GM10847 (cell line): Measurements from ENCODE around the gene NCAPD2.

ENCODE experiments used
- POLR2A ChIP-seq: IDR thresholded peaks from 2 replicates; pipeline ENCODE4 v1.6.1; 2011; ENCODE audit not compliant: insufficient read length; ENCODE audit errors: extremely low read depth

NCAPD2 gene

DNA sequence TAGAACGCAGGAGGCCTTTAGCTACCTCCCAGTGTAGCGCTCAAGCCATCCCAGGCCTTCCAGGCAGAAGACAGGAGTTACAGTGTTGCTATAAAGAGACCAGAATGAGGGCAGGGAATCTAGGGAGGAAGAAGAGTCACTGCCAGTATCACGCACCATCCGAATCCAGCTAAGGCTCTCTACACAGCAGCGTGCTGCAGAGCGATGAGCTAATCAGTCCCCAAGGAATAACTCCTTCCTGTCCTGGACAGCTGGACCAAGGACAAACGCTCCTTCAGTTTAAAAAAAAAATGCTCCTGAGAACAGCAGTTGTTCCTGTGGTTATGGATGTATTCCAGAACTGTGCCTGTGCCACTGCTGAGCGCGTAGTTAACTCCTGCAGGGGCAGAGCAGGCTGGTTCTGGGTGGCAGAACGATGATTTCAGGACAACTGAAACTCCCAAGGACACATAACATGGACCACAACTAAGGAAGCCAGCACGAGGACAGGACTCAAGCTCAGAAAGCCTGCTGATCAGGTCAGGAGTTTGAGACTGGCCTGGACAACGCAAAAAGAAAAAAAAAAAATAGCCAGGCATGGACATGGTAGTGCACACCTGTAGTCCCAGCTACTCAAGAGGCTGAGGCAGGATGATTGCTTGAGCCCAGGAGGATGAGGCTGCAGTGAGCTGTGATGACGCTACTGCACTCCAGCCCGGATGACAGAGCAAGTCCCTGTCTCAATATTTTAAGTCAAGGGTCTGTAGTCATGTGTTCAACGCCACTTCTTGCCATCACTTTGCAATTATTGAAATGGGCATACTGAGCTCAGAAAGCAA is 59.4 kb downstream of the NCAPD2 start:
- no peak for TF ChIP-seq POLR2A

DNA sequence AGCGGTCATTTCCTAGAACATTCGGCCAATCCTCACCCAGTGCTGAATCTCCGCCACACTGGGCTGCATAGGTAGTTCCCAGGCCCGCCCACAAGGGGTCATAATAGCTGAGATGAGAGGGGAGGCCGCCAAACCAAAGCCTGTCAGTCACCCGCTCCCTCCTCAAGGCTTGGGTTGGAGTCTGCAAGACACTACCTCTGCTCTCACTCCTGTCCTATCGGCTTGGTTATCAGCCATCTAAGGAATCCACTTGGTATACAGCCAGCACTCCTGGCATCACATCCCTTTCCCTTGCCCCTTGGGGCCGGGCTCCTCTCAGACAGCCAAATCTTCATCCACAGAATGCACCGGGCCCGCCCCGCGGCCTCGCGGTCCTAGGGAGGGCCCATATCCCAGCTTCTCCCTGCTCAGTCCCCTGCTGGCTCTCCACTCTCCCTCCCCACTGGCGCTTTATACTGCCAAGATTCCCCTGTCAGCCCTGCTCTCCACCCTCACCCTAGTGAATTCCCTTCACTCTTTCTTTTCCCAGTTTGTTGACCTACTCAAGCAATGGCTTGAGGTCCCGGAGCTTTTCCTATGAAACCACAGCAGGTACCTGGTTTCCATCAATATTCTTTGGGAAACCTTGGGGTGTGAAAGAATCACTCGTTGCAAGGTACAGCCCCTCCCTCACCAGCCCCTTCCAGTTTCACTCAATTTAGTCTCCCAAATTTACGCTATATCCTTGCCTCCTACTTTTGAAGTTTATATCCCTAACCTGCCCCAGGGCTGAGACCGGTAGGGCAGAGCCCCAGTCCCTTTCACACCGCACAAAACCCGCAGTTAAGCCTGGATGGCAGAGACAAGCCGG is 60.5 kb downstream of the NCAPD2 start:
- no peak for TF ChIP-seq POLR2A

DNA sequence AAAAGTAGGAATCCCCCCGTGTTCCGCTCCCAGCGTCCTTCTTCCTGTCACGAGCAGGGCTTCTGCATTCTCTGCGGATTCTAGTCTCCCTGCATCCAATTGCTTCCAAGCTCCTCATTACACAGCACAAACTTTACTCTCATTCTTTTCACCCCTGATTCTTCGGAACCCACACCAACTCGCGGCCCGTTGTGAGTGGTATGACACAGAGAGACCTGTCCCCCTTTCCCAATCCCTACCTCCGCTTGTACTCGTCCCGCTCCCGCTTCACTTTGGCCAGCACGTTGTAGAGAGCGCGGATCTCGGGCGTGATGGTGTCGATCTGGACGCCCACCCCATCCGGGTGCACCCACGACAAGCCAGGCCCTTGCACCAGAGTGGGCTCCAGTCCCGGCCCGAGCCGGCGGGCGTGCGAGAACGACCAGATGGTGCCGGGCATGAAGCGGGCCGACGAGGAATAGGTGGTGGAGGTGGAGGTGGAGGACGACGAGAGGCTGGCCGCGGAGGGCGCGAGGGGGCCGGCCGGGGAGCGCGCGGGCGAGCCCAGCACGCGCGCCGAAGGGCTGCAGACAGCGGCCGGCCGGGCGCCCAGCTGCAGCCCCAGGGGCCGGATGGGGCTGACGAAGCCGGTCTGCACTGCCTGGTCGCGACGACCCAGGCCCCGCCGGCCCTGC is 61.3 kb downstream of the NCAPD2 start:
- no peak for TF ChIP-seq POLR2A

GRCh38 chr12:6556857-6557256 is 63.0 kb downstream of the NCAPD2 start:
- no peak for TF ChIP-seq POLR2A

- no peak for TF ChIP-seq POLR2A
Observed at GRCh38 chr12:6559500-6559899, 65.6 kb downstream of the NCAPD2 start.

GRCh38 chr12:6560501-6561205 is 66.8 kb downstream of the NCAPD2 start:
- TF ChIP-seq POLR2A: no peak

DNA sequence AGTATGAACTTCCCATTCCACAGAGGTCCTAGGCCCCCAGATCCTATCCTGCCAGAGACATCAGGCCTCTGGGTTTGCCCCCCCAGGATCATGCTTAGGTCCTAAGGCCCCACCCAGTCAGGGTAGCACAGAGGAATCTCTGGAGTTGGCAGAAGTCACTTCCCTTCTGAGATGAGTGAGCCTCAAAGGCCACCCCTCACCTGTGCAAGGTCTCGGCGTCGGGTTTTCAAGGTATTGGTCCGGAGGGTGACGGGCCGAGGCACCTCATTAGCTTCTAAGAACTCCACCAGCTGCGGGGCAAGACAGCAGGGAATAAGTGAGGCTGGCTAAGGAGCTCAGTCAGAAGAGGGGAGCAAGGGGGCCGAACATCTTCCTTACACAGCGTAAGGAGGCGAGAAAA is 69.0 kb downstream of the NCAPD2 start:
- no peak for TF ChIP-seq POLR2A

GRCh38 chr12:6563448-6564050 is 69.6 kb downstream of the NCAPD2 start:
- no peak for TF ChIP-seq POLR2A

GRCh38 chr12:6567112-6567670 is 73.3 kb downstream of the NCAPD2 start:
- TF ChIP-seq POLR2A: no peak

- TF ChIP-seq POLR2A: no peak
Observed at GRCh38 chr12:6569312-6569711, 75.4 kb downstream of the NCAPD2 start.

- no peak for TF ChIP-seq POLR2A
Observed at GRCh38 chr12:6569786-6570185, 75.9 kb downstream of the NCAPD2 start.

DNA sequence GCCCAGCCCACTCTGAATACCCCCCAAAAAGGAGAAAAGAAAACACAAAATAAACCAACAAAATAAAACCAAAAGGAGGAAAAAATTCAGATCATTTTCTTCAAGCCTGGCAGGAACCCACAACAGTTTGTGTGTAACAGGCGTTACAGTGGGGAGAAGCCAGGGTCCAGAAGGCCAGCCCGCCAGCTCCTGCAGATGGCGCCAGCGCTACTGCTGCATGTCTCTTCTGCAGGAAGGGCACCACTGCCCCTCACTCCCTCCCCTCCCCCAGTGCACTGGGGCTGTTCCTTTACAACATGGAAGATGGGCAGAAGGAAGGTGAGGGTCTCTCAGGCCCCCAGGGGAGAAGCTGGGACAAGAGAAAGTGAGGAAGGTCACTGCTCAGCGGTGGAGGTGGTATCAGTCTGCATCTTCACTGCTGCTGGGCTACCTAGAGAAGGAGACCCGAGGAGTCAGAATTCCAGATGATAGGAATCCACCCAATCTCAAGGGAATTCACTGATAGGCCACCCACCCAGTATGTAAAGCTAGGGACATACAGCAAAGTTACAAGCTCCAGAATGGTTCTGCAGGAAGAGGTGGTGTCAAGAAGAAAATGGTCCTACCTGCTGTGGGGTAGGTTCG is 76.5 kb downstream of the NCAPD2 start:
- TF ChIP-seq POLR2A: no peak

GRCh38 chr12:6573001-6573400 is 79.1 kb downstream of the NCAPD2 start:
- no peak for TF ChIP-seq POLR2A
